H1 (cell line): ENCODE data around the gene CRAT. TPM values are rescaled to one million over a fixed set of nuclear protein-coding genes. Genes with fewer than 3 reads are reported as not detected.

ENCODE experiments used
- CTCF ChIA-PET: fragments of 300-600 bp; sonication (Branson Sonifier 250); formaldehyde crosslinking; loops from one replicate; lab custom pipeline; 2021; ENCODE audit not compliant: partially characterized antibody; lab: Charles Lee
- POLR2A ChIA-PET: fragments of 300-600 bp; sonication (Branson Sonifier 250); formaldehyde crosslinking; loops from one replicate; lab custom pipeline; 2021; ENCODE audit warnings: inconsistent platforms; ENCODE audit not compliant: partially characterized antibody; lab: Charles Lee
- DNase-seq, 2 experiments: peaks; one replicate each; pipeline versions ENCODE4 v3.0.0 to v3.0.0-alpha.2; 2010 to 2022; ENCODE audit warnings: low spot score in 2 of 2, low read depth in 1 of 2, mixed read lengths in 1 of 2
- FAIRE-seq: peaks from 2 replicates; lab custom pipeline; 2011; peaks lifted over from hg19 to GRCh38; lab: Jason Lieb, UNC
- H2AFZ ChIP-seq: 2 replicates; pipeline ENCODE4 v1.8.1; 2012; ENCODE audit warnings: low read length, inconsistent platforms
- H2AK5ac ChIP-seq: 2 replicates; pipeline ENCODE4 v1.6.1; 2013; ENCODE audit warnings: low read depth, low read length
- H2BK120ac ChIP-seq: replicated peaks from 2 replicates; pipeline ENCODE3; 2013; ENCODE audit warnings: low read depth, low read length, inconsistent platforms
- H2BK12ac ChIP-seq: 2 replicates; pipeline ENCODE4 v1.6.1; 2013; ENCODE audit warnings: low read depth, low read length
- H2BK15ac ChIP-seq: 2 replicates; pipeline ENCODE4 v1.6.1; 2013; ENCODE audit warnings: low read length
- H2BK20ac ChIP-seq: 2 replicates; pipeline ENCODE4 v1.6.1; 2013; ENCODE audit warnings: low read length
- H2BK5ac ChIP-seq: 2 replicates; pipeline ENCODE4 v1.6.1; 2013; ENCODE audit warnings: low read depth, low read length
- H3K14ac ChIP-seq: 2 replicates; pipeline ENCODE4 v1.6.1; 2013; ENCODE audit warnings: inconsistent platforms; ENCODE audit not compliant: insufficient read length
- H3K18ac ChIP-seq: 2 replicates; pipeline ENCODE4 v1.6.1; 2013; ENCODE audit warnings: low read length; ENCODE audit errors: extremely low read depth
- H3K23ac ChIP-seq: 2 replicates; pipeline ENCODE4 v1.6.1; 2013; ENCODE audit warnings: inconsistent platforms; ENCODE audit not compliant: insufficient read length
- H3K23me2 ChIP-seq: 2 replicates; pipeline ENCODE4 v1.6.1; 2013; ENCODE audit warnings: low read depth, low read length
- H3K27ac ChIP-seq: 2 replicates; pipeline ENCODE4 v1.6.1; 2011; ENCODE audit warnings: low read depth, low read length, inconsistent platforms
- H3K27me3 ChIP-seq, 4 experiments: replicated peaks in 1 of 4; 1 replicate in 1 of 4; 2 replicates in 3 of 4; pipeline versions ENCODE4 v1.6.1 to v1.8.1; 2011 to 2013; ENCODE audit warnings: low read length in 3 of 4, mild to moderate bottlenecking in 3 of 4, inconsistent platforms in 2 of 4, mixed read lengths in 2 of 4, moderate library complexity in 1 of 4; ENCODE audit not compliant: control insufficient read depth in 3 of 4, insufficient read depth in 3 of 4; ENCODE audit errors: extremely low read depth in 1 of 4
- H3K36me3 ChIP-seq, 4 experiments: 2 replicates each; pipeline versions ENCODE4 v1.6.1 to v1.8.1; 2011 to 2013; ENCODE audit warnings: mild to moderate bottlenecking in 4 of 4, low read length in 3 of 4, moderate library complexity in 2 of 4, control low read depth in 1 of 4, inconsistent platforms in 1 of 4; ENCODE audit not compliant: insufficient read depth in 4 of 4, control insufficient read depth in 2 of 4
- H3K4ac ChIP-seq: replicated peaks from 2 replicates; pipeline ENCODE3; 2013; ENCODE audit warnings: low read length, low read depth, mixed read lengths, inconsistent platforms; ENCODE audit not compliant: insufficient read length
- H3K4me1 ChIP-seq, 4 experiments: replicated peaks in 1 of 4; 1 replicate in 1 of 4; 2 replicates in 3 of 4; pipeline versions ENCODE4 v1.6.1 to v1.8.1; 2011 to 2013; ENCODE audit warnings: low read length in 3 of 4, inconsistent platforms in 2 of 4, mixed read lengths in 1 of 4; ENCODE audit not compliant: insufficient read depth in 4 of 4, control insufficient read depth in 3 of 4
- H3K4me2 ChIP-seq, 2 experiments: 2 replicates each; pipeline versions ENCODE4 v1.6.1 to v1.8.1; 2011 to 2013; ENCODE audit warnings: low read depth in 2 of 2, low read length in 2 of 2, control low read depth in 1 of 2, inconsistent platforms in 1 of 2, mild to moderate bottlenecking in 1 of 2; ENCODE audit not compliant: insufficient read depth in 1 of 2
- H3K4me3 ChIP-seq, 4 experiments: fragments of 200-600, 300-600 bp in 1 of 4; sonication (generic), shearing (Covaris generic), sonication (Bioruptor Twin) in 1 of 4; 2 replicates each; pipeline versions ENCODE4 v1.5.1 to v1.8.1; 2011 to 2016; ENCODE audit warnings: low read length in 4 of 4, low read depth in 3 of 4, control low read depth in 2 of 4, inconsistent platforms in 2 of 4, mild to moderate bottlenecking in 2 of 4, mixed read lengths in 1 of 4, moderate library complexity in 1 of 4; ENCODE audit not compliant: insufficient read depth in 2 of 4; ENCODE audit errors: extremely low read depth in 1 of 4
- H3K56ac ChIP-seq: replicated peaks from 2 replicates; pipeline ENCODE3; 2013; ENCODE audit warnings: low read depth, mild to moderate bottlenecking, mixed read lengths, low read length, inconsistent platforms; ENCODE audit not compliant: insufficient read length
- H3K79me1 ChIP-seq: 2 replicates; pipeline ENCODE4 v1.6.1; 2013; ENCODE audit warnings: low read depth, low read length, control low read depth
- H3K79me2 ChIP-seq, 2 experiments: 2 replicates each; pipeline versions ENCODE4 v1.6.1 to v1.8.1; 2012 to 2013; ENCODE audit warnings: low read length in 2 of 2, mild to moderate bottlenecking in 2 of 2, inconsistent platforms in 1 of 2; ENCODE audit not compliant: insufficient read depth in 2 of 2, control insufficient read depth in 1 of 2
- H3K9ac ChIP-seq, 4 experiments: replicated peaks in 1 of 4; 1 replicate in 1 of 4; 2 replicates in 3 of 4; pipeline versions ENCODE4 v1.6.1 to v1.8.1; 2011 to 2013; ENCODE audit warnings: low read depth in 3 of 4, low read length in 3 of 4, control low read depth in 2 of 4, mild to moderate bottlenecking in 2 of 4, moderate library complexity in 2 of 4, inconsistent platforms in 1 of 4; ENCODE audit errors: extremely low read depth in 1 of 4
- H3K9me3 ChIP-seq, 2 experiments: 2 replicates each; pipeline versions ENCODE4 v1.6.1 to v1.8.1; 2012 to 2013; ENCODE audit warnings: mild to moderate bottlenecking in 2 of 2, moderate library complexity in 2 of 2, control low read depth in 1 of 2, inconsistent platforms in 1 of 2, low read depth in 1 of 2, low read length in 1 of 2, mixed read lengths in 1 of 2; ENCODE audit not compliant: insufficient read depth in 2 of 2
- H4K20me1 ChIP-seq, 2 experiments: replicated peaks in 1 of 2; 2 replicates each; pipeline versions ENCODE3 to v1.8.1; 2011 to 2013; ENCODE audit warnings: inconsistent platforms in 2 of 2, low read length in 2 of 2, mild to moderate bottlenecking in 1 of 2; ENCODE audit not compliant: insufficient read depth in 2 of 2, control insufficient read depth in 1 of 2
- H4K5ac ChIP-seq: 2 replicates; pipeline ENCODE4 v1.6.1; 2013; ENCODE audit warnings: low read length, low read depth, mixed read lengths, inconsistent platforms; ENCODE audit not compliant: insufficient read length
- H4K8ac ChIP-seq: 2 replicates; pipeline ENCODE4 v1.8.0; 2013; ENCODE audit warnings: mild to moderate bottlenecking, moderate library complexity, low read length, inconsistent platforms; ENCODE audit not compliant: insufficient read depth; ENCODE audit errors: extremely low read depth
- H4K91ac ChIP-seq: replicated peaks from 2 replicates; pipeline ENCODE3; 2013; ENCODE audit warnings: low read length, mixed read lengths, inconsistent platforms; ENCODE audit not compliant: insufficient read length
- SP1 ChIP-seq: IDR thresholded peaks from 2 replicates; pipeline ENCODE4 v1.6.1; 2011; ENCODE audit warnings: low read depth, low read length
- WGBS, 2 experiments: shearing (Covaris generic) in 1 of 2; methylation state at CpG; one replicate each; pipeline versions ENCODE4 v1.1.6 to v1.1.7; 2013 to 2015; ENCODE audit warnings: low lambda C conversion rate in 2 of 2, mixed read lengths in 2 of 2, inconsistent platforms in 1 of 2, low coverage in 1 of 2, missing lambda C conversion rate in 1 of 2; ENCODE audit not compliant: insufficient replicate concordance in 2 of 2, insufficient coverage in 1 of 2, insufficient read length in 1 of 2; ENCODE audit errors: extremely low coverage in 1 of 2, missing lambda C conversion rate in 1 of 2; 5-methylcytosine and 5-hydroxymethylcytosine counted together
- polyA plus RNA-seq, 7 experiments: library from polyadenylated mRNA; depleted of rRNA in 3 of 7; stranded (reverse) in 5 of 7; unstranded in 2 of 7; fragments of >200 nt in 5 of 7; fragments of 200-250 nt in 2 of 7; gene quantifications; 1 replicate in 5 of 7; 2 replicates in 1 of 7; 4 replicates in 1 of 7; pipeline versions ENCODE4 v1.2.1 to v1.2.3, GENCODE V29; 2011 to 2013; ENCODE audit warnings: missing spikeins in 2 of 7, mixed read lengths in 2 of 7
- total RNA-seq: library from RNA; stranded (reverse); fragmentation: NEBNext Ultra II Directional; extraction: Animal tissue kit (Norgen Biotek cat#: 25700); gene quantifications from 2 replicates; pipeline ENCODE4 v1.2.1, GENCODE V29; 2021

Gene CRAT
- total and polyA plus RNA-seq, 2 of the 8 experiments (the other 6 are each of a cell fraction or from before 2014, with no cell fraction given), result 8.2 to 17.3 TPM

- Histone ChIP-seq H3K56ac (no peak overlapping the region), H3K23ac (no peak overlapping the region), H3K23me2 (no peaks in the 10 kb centered on the region), H3K14ac (no peak overlapping the region), H2AFZ (no peak overlapping the region), H3K27ac (no peak overlapping the region), H2BK20ac (no peak overlapping the region), H3K79me2 (no peaks in the 10 kb centered on the region), H3K4me3 (no peak overlapping the region), H3K18ac (no peak overlapping the region), H4K8ac (no peak overlapping the region), H4K20me1 (peaks cover 1 to 3% of the 10 kb centered on the region in 2 experiments), H3K27me3 (no peaks in the 10 kb centered on the region), H2AK5ac (no peak overlapping the region), H3K9me3 (no peaks in the 10 kb centered on the region), H2BK12ac (no peak overlapping the region), H2BK120ac (no peak overlapping the region), H3K9ac (no peak overlapping the region), H4K91ac (no peak overlapping the region), H3K4me1 (peaks cover 6 to 19% (median 17%) of the 10 kb centered on the region in 4 experiments), H4K5ac (no peak overlapping the region), H2BK5ac (no peak overlapping the region; the same call in 1 of the 2 replicates), H3K4me2 (no peak overlapping the region), H2BK15ac (no peak overlapping the region), H3K4ac (no peak overlapping the region), H3K36me3 (peaks cover 4 to 30% (median 17%) of the 10 kb centered on the region in 4 experiments; a peak in 6 of 8 replicates), H3K79me1 (no peaks in the 10 kb centered on the region)
- ChIA-PET CTCF (interaction anchor here (1.2 kb wide), 1 partner anchor 29 kb away, joined by 3 read pairs; no protein-coding TSS in a partner anchor), POLR2A (interaction anchor here (1.0 to 1.4 kb wide), 3 partner anchors 61 to 74 kb away, joined by 3 to 4 read pairs (median 3); no protein-coding TSS in a partner anchor)
- FAIRE-seq, result no peak
- 93% methylated on average over 18 of the region's 19 CpGs; no CpG with 5 or more reads in 1 of the 2 experiments for WGBS, 2 experiments
- DNase-seq, result no peak
- TF ChIP-seq SP1, result no peak
These were observed 42.5 kb downstream of the CRAT start for GRCh38 chr9:129068110-129068509.
